ENCODE data around the gene CTBP1.

Gene CTBP1

GRCh38 chr4:1269209-1269608, 20.3 kb upstream of the CTBP1 start:
- no peak for TF ChIP-seq CTCF (IDR thresholded peaks at IDR 0.05; ENCODE audit: control insufficient read depth, insufficient read depth, low read depth, low read length, missing control alignments)
- H3K4me3 ChIP-seq (ENCODE audit: control insufficient read depth, low read depth, low read length) = no peak overlapping the region
- DNase-seq (ENCODE audit: low read depth) = no peak

GRCh38 chr4:1266881-1267763, 18.2 kb upstream of the CTBP1 start:
- H3K4me3 ChIP-seq (ENCODE audit: control insufficient read depth, low read depth, low read length) = no peak overlapping the region
- DNase-seq (ENCODE audit: low read depth) = no peak
- TF ChIP-seq CTCF (IDR thresholded peaks at IDR 0.05; ENCODE audit: control insufficient read depth, insufficient read depth, low read depth, low read length, missing control alignments) = no peak

GRCh38 chr4:1265351-1265750, 16.4 kb upstream of the CTBP1 start:
- no peak for DNase-seq (ENCODE audit: low read depth)
- no peak for TF ChIP-seq CTCF (IDR thresholded peaks at IDR 0.05; ENCODE audit: control insufficient read depth, insufficient read depth, low read depth, low read length, missing control alignments)
- H3K4me3 ChIP-seq (ENCODE audit: control insufficient read depth, low read depth, low read length) = no peak overlapping the region

- no peak overlapping the region for H3K4me3 ChIP-seq (ENCODE audit: control insufficient read depth, low read depth, low read length)
- DNase-seq (ENCODE audit: low read depth) = no peak
- no peak for TF ChIP-seq CTCF (IDR thresholded peaks at IDR 0.05; ENCODE audit: control insufficient read depth, insufficient read depth, low read depth, low read length, missing control alignments)
Measured at GRCh38 chr4:1264942-1265341, 16.0 kb upstream of the CTBP1 start.

- no peak overlapping the region for H3K4me3 ChIP-seq (ENCODE audit: control insufficient read depth, low read depth, low read length)
- no peak for DNase-seq (ENCODE audit: low read depth)
- TF ChIP-seq CTCF (IDR thresholded peaks at IDR 0.05; ENCODE audit: control insufficient read depth, insufficient read depth, low read depth, low read length, missing control alignments) = no peak
Measured at GRCh38 chr4:1261107-1261928, 12.4 kb upstream of the CTBP1 start.

- TF ChIP-seq CTCF (IDR thresholded peaks at IDR 0.05; ENCODE audit: control insufficient read depth, insufficient read depth, low read depth, low read length, missing control alignments) = no peak
Measured at GRCh38 chr4:1260418-1261106, 11.6 kb upstream of the CTBP1 start.

More at GRCh38 chr4:1260418-1261106, 11.6 kb upstream of the CTBP1 start:
- H3K4me3 ChIP-seq (ENCODE audit: control insufficient read depth, low read depth, low read length) = no peak overlapping the region
- DNase-seq (ENCODE audit: low read depth) = no peak
